Upper lobe of left lung (tissue), 6 donors: ENCODE measurements around the gene PARP4. TPM values are rescaled to one million over a fixed set of nuclear protein-coding genes. Genes with fewer than 3 reads are reported as not detected.
"Not testable (repeated sequence)": the region's sequence is repeated elsewhere in the genome, so short reads cannot be mapped to it uniquely, and the experiment has no call there.

Experiments used
- ATAC-seq, 2 donors: fragments of 200-7000 bp; cut with Tn5 transposase; one replicate each; pipeline ENCODE4 v1.9.1; 2022; ENCODE audit warnings: mild to moderate bottlenecking in 2 of 2, moderate library complexity in 2 of 2; ENCODE audit not compliant: low FRiP score in 2 of 2
- DNase-seq, 2 donors: peaks; one replicate each; pipeline ENCODE4 v3.0.0-alpha.2; 2019 to 2020
- H3K27ac ChIP-seq, 4 donors: fragments of 200-600 bp; sonication (generic); one replicate each; pipeline ENCODE4 v1.5.1; 2016 to 2019
- H3K27me3 ChIP-seq, 4 donors: fragments of 200-600 bp; sonication (generic); one replicate each; pipeline ENCODE4 v1.5.1; 2017 to 2019
- H3K36me3 ChIP-seq, 4 donors: fragments of 200-600 bp; sonication (generic); one replicate each; pipeline ENCODE4 v1.5.1; 2016 to 2019
- H3K4me1 ChIP-seq, 4 donors: fragments of 200-600 bp; sonication (generic); one replicate each; pipeline ENCODE4 v1.5.1; 2018 to 2019
- H3K4me3 ChIP-seq, 4 donors: fragments of 200-600 bp; sonication (generic); one replicate each; pipeline ENCODE4 v1.5.1; 2017 to 2019; ENCODE audit warnings: mild to moderate bottlenecking in 2 of 4, moderate library complexity in 1 of 4
- H3K9me3 ChIP-seq, 4 donors: fragments of 200-600 bp; sonication (generic); one replicate each; pipeline ENCODE4 v1.5.1; 2018 to 2019
- EP300 ChIP-seq, 4 donors: sonication (generic); formaldehyde crosslinking; IDR thresholded peaks; one replicate each; pipeline ENCODE4 v1.5.1; 2017; ENCODE audit warnings: antibody characterized with exemption in 4 of 4, control low read depth in 2 of 4
- POLR2A ChIP-seq, 4 donors: fragments of 450-650 bp; IDR thresholded peaks; one replicate each; pipeline ENCODE4 v1.5.1; 2016 to 2017; ENCODE audit warnings: antibody characterized with exemption in 4 of 4, mild to moderate bottlenecking in 2 of 4
- POLR2AphosphoS5 ChIP-seq, 2 donors: sonication (generic); formaldehyde crosslinking; IDR thresholded peaks; one replicate each; pipeline ENCODE4 v1.5.1; 2017; ENCODE audit warnings: antibody characterized with exemption in 2 of 2
- WGBS, 2 donors: methylation state at CpG; one replicate each; pipeline ENCODE4 v1.1.5; 2017 to 2018; 5-methylcytosine and 5-hydroxymethylcytosine counted together
- total RNA-seq, 6 donors: library from RNA; depleted of rRNA in 4 of 6; stranded (reverse); fragments of >200 nt in 4 of 6; gene quantifications; one replicate each; pipeline versions ENCODE4 v1.1.0 to v1.2.1, GENCODE V29; 2016 to 2021
- TF ChIP-seq, protein P1 (sequence below), 6 experiments: fragments of 450-650 bp in 4 of 6; fragments of 200-600 bp in 2 of 6; sonication (generic) in 2 of 6; IDR thresholded peaks; one replicate each; pipeline ENCODE4 v1.5.1; 2016 to 2019; ENCODE audit warnings: antibody characterized with exemption in 6 of 6
- donor health status: DM: no; HTN: no; CAD: no; lungs with moderate emphysema.
- donor health status: DM: no; HTN: yes; CAD: no; lungs with severe emphysema.

PARP4 gene
- total RNA-seq, 6 donors from 2014 or later, result 63.7 to 89.1 (median 83.5) TPM

DNA sequence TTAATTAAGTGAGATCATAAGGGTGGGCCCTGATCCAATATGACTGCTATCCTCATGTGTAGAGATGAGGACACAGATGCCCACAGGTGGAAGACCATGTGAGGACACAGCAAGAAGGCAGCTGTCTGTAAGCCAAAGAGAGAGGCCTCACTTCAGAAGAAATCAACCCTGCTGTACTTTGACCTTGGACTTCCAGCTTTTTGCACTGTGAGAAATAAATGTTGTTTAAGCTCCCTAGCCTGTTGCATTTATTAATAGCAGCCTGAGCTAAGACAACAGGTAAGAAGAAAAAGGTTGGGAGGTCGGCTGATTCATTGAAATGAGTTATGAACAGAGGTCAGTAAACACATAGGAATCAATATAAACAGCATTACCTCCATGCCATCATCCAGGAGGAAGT lies 14.8 kb downstream of the PARP4 start:
- peaks cover 21 to 80% (median 56%) of the 10 kb centered on the region in 4 donors for H3K36me3 ChIP-seq
- no peak overlapping the region for H3K4me3 ChIP-seq
- ATAC-seq (no peak), DNase-seq (no peak)
- H3K27ac ChIP-seq, result no peak overlapping the region
- TF ChIP-seq POLR2AphosphoS5 (IDR thresholded peaks at IDR 0.05) (no peak), EP300 (IDR thresholded peaks at IDR 0.05) (no peak), POLR2A (IDR thresholded peaks at IDR 0.05) (no peak)
- TF ChIP-seq, protein P1, sequence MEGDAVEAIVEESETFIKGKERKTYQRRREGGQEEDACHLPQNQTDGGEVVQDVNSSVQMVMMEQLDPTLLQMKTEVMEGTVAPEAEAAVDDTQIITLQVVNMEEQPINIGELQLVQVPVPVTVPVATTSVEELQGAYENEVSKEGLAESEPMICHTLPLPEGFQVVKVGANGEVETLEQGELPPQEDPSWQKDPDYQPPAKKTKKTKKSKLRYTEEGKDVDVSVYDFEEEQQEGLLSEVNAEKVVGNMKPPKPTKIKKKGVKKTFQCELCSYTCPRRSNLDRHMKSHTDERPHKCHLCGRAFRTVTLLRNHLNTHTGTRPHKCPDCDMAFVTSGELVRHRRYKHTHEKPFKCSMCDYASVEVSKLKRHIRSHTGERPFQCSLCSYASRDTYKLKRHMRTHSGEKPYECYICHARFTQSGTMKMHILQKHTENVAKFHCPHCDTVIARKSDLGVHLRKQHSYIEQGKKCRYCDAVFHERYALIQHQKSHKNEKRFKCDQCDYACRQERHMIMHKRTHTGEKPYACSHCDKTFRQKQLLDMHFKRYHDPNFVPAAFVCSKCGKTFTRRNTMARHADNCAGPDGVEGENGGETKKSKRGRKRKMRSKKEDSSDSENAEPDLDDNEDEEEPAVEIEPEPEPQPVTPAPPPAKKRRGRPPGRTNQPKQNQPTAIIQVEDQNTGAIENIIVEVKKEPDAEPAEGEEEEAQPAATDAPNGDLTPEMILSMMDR (IDR thresholded peaks at IDR 0.05), result no peak
- H3K4me1 ChIP-seq, result peaks cover 0 to 5% (median 0%) of the 10 kb centered on the region in 4 donors
- no peaks in the 10 kb centered on the region for H3K27me3 ChIP-seq
- no peaks in the 10 kb centered on the region for H3K9me3 ChIP-seq
- WGBS, 2 donors, result 94 to 95% methylated on average over 1 of the region's 1 CpG

DNA sequence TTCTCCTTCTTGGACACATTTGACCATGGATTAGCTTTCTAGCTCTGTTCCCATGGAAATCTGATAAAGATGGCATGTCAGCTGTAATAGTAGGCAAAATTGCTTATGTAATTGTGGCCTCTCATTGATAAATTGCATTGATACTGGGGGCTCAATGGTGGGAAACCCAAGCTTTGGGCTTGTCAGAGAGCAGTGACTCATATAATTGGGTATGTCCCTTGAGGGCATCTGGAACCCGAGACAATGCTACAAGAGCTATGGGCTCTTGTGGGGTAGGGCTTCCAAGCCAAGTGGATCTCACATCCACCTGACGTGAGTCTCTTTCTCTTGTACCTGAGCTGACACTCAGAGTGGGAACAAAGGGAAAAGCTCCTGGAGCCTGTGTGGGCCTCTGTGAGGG lies 16.3 kb downstream of the PARP4 start:
- not testable (repeated sequence) for ATAC-seq
- WGBS, 2 donors, result 72 to 94% methylated on average over 2 of the region's 2 CpGs

GRCh38 chr13:24495151-24495729 lies 17.3 kb downstream of the PARP4 start:
- Histone ChIP-seq H3K4me1 (no peaks in the 10 kb centered on the region), H3K27me3 (no peaks in the 10 kb centered on the region), H3K36me3 (peaks cover 35 to 90% (median 78%) of the 10 kb centered on the region in 4 donors), H3K4me3 (no peak overlapping the region), H3K27ac (no peak overlapping the region), H3K9me3 (no peaks in the 10 kb centered on the region)
- DNase-seq (no peak), ATAC-seq (no peak)
- TF ChIP-seq EP300 (IDR thresholded peaks at IDR 0.05), result no peak
- TF ChIP-seq POLR2A (IDR thresholded peaks at IDR 0.05), result no peak
- TF ChIP-seq POLR2AphosphoS5 (IDR thresholded peaks at IDR 0.05), result no peak
- TF ChIP-seq, protein P1 (IDR thresholded peaks at IDR 0.05), result no peak
- 64 to 73% methylated on average over 3 of the region's 3 CpGs for WGBS, 2 donors

More for the DNA sequence above, 16.3 kb downstream of the PARP4 start:
- H3K36me3 ChIP-seq, result peaks cover 30 to 90% (median 69%) of the 10 kb centered on the region in 4 donors
- not testable (repeated sequence) for H3K27me3 ChIP-seq, H3K4me3 ChIP-seq, DNase-seq, H3K27ac ChIP-seq, H3K9me3 ChIP-seq, H3K4me1 ChIP-seq

- H3K36me3 ChIP-seq, result peaks cover 46 to 98% (median 93%) of the 10 kb centered on the region in 4 donors
- no peaks in the 10 kb centered on the region for H3K27me3 ChIP-seq
- no peak overlapping the region for H3K27ac ChIP-seq
- no peaks in the 10 kb centered on the region for H3K4me1 ChIP-seq
- H3K4me3 ChIP-seq, result no peak overlapping the region
- WGBS, 2 donors, result 97% methylated on average over 6 of the region's 6 CpGs
- no peaks in the 10 kb centered on the region for H3K9me3 ChIP-seq
- ATAC-seq, result no peak
- TF ChIP-seq, protein P1 (IDR thresholded peaks at IDR 0.05), result no peak
- TF ChIP-seq EP300 (IDR thresholded peaks at IDR 0.05), result no peak
- TF ChIP-seq POLR2A (IDR thresholded peaks at IDR 0.05), result no peak
- no peak for TF ChIP-seq POLR2AphosphoS5 (IDR thresholded peaks at IDR 0.05)
- DNase-seq, result no peak
These were observed 19.2 kb downstream of the PARP4 start for GRCh38 chr13:24493356-24493755.

GRCh38 chr13:24491845-24492244 lies 20.7 kb downstream of the PARP4 start:
- no peaks in the 10 kb centered on the region for H3K27me3 ChIP-seq
- no peak for TF ChIP-seq EP300 (IDR thresholded peaks at IDR 0.05)
- H3K4me1 ChIP-seq, result no peaks in the 10 kb centered on the region
- no peaks in the 10 kb centered on the region for H3K9me3 ChIP-seq
- peaks cover 37 to 90% (median 88%) of the 10 kb centered on the region in 4 donors for H3K36me3 ChIP-seq
- WGBS, 2 donors, result 80 to 89% methylated on average over 7 of the region's 7 CpGs
- DNase-seq, result no peak
- H3K27ac ChIP-seq, result no peak overlapping the region
- H3K4me3 ChIP-seq, result no peak overlapping the region
- ATAC-seq, result no peak

DNA sequence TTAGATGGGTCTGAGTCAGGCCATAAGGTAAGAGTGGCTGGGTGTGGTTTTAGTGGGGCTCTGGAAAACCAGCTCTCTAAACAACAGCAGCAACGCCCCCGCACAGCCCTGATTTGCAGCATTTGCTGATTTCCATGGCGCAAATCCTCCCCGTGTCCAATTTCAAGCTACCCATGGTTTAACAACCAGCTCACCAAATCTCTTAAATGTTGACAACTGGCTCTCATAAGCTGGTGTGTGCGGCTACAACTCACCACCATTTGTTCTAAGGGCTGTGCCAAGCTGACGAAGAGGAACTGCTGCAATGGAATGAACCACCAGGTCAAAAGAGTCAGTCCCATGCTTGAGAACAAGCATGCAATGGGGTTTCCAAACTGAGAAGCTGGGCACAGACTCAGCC lies 22.9 kb downstream of the PARP4 start:
- no peaks in the 10 kb centered on the region for H3K27me3 ChIP-seq
- H3K9me3 ChIP-seq, result no peaks in the 10 kb centered on the region
- no peaks in the 10 kb centered on the region for H3K4me1 ChIP-seq
- peaks cover 37 to 91% (median 88%) of the 10 kb centered on the region in 4 donors for H3K36me3 ChIP-seq
- H3K4me3 ChIP-seq, result no peak overlapping the region
- ATAC-seq, result no peak
- TF ChIP-seq POLR2A (IDR thresholded peaks at IDR 0.05), result no peak
- TF ChIP-seq EP300 (IDR thresholded peaks at IDR 0.05), result no peak
- no peak for TF ChIP-seq POLR2AphosphoS5 (IDR thresholded peaks at IDR 0.05)
- TF ChIP-seq, protein P1 (IDR thresholded peaks at IDR 0.05), result no peak
- WGBS, 2 donors, result 98 to 100% methylated on average over 6 of the region's 6 CpGs
- H3K27ac ChIP-seq, result no peak overlapping the region
- DNase-seq, result no peak

DNA sequence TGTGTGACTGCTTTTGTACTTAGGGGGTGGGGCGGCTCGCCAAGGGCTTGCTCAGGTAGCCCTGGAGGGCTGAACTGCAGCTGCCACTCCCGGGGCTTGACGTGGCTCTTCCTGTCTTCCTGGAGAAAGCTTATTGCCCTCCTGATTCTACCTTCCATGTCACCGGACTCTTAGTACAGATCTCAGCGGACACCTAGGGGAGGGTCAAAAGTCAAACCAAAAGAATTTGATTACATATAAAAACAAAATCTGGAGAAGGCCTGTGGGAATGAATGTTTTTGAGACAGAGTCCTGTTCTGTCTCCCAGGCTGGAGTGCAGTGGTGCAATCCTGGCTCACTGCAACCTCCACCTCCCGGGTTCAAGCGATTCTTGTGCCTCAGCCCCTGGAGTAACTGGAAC lies 24.5 kb downstream of the PARP4 start:
- 73 to 83% methylated on average over 4 to 8 of the region's 8 CpGs for WGBS, 2 donors
- not testable (repeated sequence) for H3K9me3 ChIP-seq
- H3K36me3 ChIP-seq, result peaks cover 42 to 89% (median 84%) of the 10 kb centered on the region in 4 donors

DNA sequence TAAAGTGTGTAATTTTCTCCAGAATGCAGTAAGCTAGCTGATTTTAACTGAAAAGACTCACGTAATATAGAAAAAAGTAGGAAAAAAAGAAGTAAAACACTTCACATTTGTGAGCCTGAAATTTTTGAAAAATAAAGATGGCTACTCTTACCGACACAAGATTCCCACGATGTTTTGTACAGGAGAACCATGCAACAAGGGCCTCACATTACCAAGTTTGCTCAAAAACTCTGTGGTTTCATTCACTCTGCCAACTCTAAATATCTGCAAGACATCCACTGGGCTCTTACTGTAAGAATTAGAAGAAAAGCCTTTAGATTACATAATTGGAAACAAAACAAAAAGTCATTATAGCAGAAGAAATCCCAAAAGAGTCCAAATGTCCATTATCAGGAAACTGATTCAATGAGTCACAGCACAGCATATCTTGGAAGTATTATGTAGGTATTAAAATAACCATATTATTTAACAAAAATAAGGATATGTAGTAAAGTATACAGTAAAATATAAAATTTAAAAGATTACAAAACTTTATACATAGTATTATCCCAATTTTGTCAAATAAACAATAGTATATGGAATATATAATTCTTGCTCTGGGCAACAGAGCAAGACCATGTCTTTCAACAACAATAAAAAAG lies 26.4 kb downstream of the PARP4 start:
- H3K9me3 ChIP-seq, H3K4me3 ChIP-seq, H3K4me1 ChIP-seq, DNase-seq, H3K27ac ChIP-seq, H3K27me3 ChIP-seq, ATAC-seq: not testable (repeated sequence)
- peaks cover 43 to 89% (median 82%) of the 10 kb centered on the region in 4 donors for H3K36me3 ChIP-seq
- WGBS, 2 donors, result 89 to 97% methylated on average over 3 of the region's 3 CpGs

More for the DNA sequence above, 24.5 kb downstream of the PARP4 start:
- not testable (repeated sequence) for H3K27ac ChIP-seq, DNase-seq, H3K27me3 ChIP-seq, ATAC-seq, H3K4me1 ChIP-seq, H3K4me3 ChIP-seq
